Left lung (tissue), 10 donors: ENCODE measurements around the gene AP3S1. TPM values are rescaled to one million over a fixed set of nuclear protein-coding genes. Genes with fewer than 3 reads are reported as not detected.
"Not testable (repeated sequence)": the region's sequence is repeated elsewhere in the genome, so short reads cannot be mapped to it uniquely, and the experiment has no call there.

Experiments
- ATAC-seq: fragments of 200-7000 bp; cut with Tn5 transposase; one replicate; pipeline ENCODE4 v1.9.1; 2020; ENCODE audit warnings: moderate library complexity
- DNase-seq, 4 donors: peaks; one replicate each; pipeline ENCODE4 v3.0.0-alpha.2; 2013 to 2020
- H3K27ac ChIP-seq, 2 donors: fragments of 200-600 bp; sonication (generic) in 1 of 2; one replicate each; pipeline versions ENCODE4 v1.5.0 to v1.8.0; 2020 to 2021
- H3K27me3 ChIP-seq, 2 donors: fragments of 200-600 bp; sonication (generic) in 1 of 2; one replicate each; pipeline versions ENCODE4 v1.5.0 to v1.8.0; 2020 to 2021
- H3K36me3 ChIP-seq, 2 donors: fragments of 200-600 bp; sonication (generic) in 1 of 2; one replicate each; pipeline versions ENCODE4 v1.5.0 to v1.8.0; 2020 to 2021
- H3K4me1 ChIP-seq, 2 donors: fragments of 200-600 bp; one replicate each; pipeline ENCODE4 v1.8.0; 2021
- H3K4me3 ChIP-seq, 2 donors: fragments of 200-600 bp; sonication (generic) in 1 of 2; one replicate each; pipeline versions ENCODE4 v1.5.0 to v1.8.0; 2020 to 2021; ENCODE audit warnings: mild to moderate bottlenecking in 1 of 2
- H3K9me3 ChIP-seq, 2 donors: fragments of 200-600 bp; sonication (generic) in 1 of 2; one replicate each; pipeline versions ENCODE4 v1.5.0 to v1.8.0; 2020 to 2021
- intact Hi-C, 2 donors: fragments of 100-400 bp; cut with DNase I; formaldehyde crosslinking; loops; one replicate each; pipeline versions ENCODE4 v1.11.2 to v1.14.2; 2022
- polyA plus RNA-seq, 6 donors: library from polyadenylated mRNA; unstranded; fragments of 120-200 nt; gene quantifications; one replicate each; pipeline ENCODE4 v1.2.1, GENCODE V29; 2013; ENCODE audit not compliant: insufficient read length in 6 of 6
- total RNA-seq, 2 donors: library from RNA; stranded (reverse); fragmentation: NEBNext Ultra II Directional; extraction: Animal tissue kit (Norgen Biotek cat#: 25700); gene quantifications; one replicate each; pipeline ENCODE4 v1.2.1, GENCODE V29; 2021
- TF ChIP-seq, protein P1 (sequence below), 2 donors: fragments of 200-600 bp; sonication (generic) in 1 of 2; IDR thresholded peaks; one replicate each; pipeline versions ENCODE4 v1.5.0 to v1.8.0; 2021; ENCODE audit warnings: antibody characterized with exemption in 2 of 2
- donor health status: DM: no; HTN: yes; CAD: no.
- donor health status: DM: no; HTN: no; CAD: no.

AP3S1 gene
- total and polyA plus RNA-seq, 8 donors, result 77.1 to 149 (median 132) TPM

DNA sequence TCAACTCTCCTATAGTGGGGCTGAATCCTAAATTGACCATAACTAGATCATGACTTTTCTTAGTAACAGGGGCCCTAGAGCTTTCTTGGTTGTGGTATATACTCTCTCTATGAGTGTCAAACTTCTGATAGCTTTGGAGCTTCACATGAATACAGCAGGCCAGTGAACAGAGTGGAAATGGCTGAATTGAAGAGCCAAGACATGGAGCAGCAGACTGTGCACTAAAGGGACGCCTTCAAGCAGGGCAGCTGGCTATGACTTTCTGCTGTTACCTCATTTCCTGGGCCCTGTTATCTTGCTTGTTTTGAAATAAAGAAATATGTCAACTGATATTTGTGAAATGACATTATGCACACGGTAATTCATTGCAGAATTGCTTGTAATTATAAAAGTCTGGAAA is 41.6 kb upstream of the AP3S1 start:
- Histone ChIP-seq H3K9me3 (no peaks in the 10 kb centered on the region), H3K4me1 (no peaks in the 10 kb centered on the region), H3K27ac (no peak overlapping the region), H3K4me3 (no peak overlapping the region), H3K27me3 (no peaks in the 10 kb centered on the region), H3K36me3 (no peaks in the 10 kb centered on the region)
- TF ChIP-seq, protein P1, sequence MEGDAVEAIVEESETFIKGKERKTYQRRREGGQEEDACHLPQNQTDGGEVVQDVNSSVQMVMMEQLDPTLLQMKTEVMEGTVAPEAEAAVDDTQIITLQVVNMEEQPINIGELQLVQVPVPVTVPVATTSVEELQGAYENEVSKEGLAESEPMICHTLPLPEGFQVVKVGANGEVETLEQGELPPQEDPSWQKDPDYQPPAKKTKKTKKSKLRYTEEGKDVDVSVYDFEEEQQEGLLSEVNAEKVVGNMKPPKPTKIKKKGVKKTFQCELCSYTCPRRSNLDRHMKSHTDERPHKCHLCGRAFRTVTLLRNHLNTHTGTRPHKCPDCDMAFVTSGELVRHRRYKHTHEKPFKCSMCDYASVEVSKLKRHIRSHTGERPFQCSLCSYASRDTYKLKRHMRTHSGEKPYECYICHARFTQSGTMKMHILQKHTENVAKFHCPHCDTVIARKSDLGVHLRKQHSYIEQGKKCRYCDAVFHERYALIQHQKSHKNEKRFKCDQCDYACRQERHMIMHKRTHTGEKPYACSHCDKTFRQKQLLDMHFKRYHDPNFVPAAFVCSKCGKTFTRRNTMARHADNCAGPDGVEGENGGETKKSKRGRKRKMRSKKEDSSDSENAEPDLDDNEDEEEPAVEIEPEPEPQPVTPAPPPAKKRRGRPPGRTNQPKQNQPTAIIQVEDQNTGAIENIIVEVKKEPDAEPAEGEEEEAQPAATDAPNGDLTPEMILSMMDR (IDR thresholded peaks at IDR 0.05), result no peak
- intact Hi-C loops, result no loop called here
- ATAC-seq, result no peak
- no peak for DNase-seq

DNA sequence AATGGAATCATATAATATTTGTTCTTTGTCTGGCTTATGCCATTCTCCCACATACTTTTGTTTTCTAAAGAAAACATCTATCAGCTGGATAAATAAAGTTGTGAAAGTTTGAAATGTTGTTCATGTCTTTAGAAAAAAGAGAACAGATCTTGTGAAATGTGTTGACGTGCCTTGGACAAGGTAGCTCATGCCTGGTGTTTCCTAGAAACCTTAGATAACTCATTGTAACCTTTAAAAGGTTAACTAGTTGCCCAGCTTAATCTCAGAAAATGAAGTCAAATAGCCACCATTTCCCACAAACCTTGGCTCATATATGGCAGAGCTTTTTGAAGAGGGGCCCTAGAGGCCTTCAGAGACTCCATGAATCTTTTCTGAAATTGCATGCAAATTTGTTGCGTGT is 40.6 kb upstream of the AP3S1 start:
- Histone ChIP-seq H3K27me3 (no peaks in the 10 kb centered on the region), H3K4me3 (no peak overlapping the region), H3K9me3 (no peaks in the 10 kb centered on the region), H3K36me3 (no peaks in the 10 kb centered on the region), H3K4me1 (no peaks in the 10 kb centered on the region), H3K27ac (no peak overlapping the region)
- intact Hi-C loops, result no loop called here
- TF ChIP-seq, protein P1 (IDR thresholded peaks at IDR 0.05), result no peak
- no peak for ATAC-seq
- DNase-seq, result no peak

DNA sequence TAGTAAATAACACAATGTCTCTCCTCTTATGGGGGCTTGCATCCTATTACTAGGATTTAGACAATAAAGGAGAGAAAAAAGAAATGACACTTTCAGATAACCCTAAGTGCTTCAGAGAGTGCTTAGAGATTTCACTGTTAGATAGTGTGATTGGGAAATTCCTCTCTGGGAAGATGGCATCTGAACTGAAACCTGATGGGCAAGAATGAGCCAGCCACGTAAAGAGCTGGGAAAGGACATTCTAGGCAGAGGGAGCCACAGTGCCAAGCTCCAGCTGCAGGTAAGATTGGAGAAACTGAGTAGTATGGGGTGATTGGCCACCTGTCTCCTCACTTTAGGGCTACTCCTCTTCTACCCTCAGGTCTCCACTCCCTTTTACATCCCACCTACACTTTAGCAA is 39.8 kb upstream of the AP3S1 start:
- ATAC-seq (no peak), DNase-seq (no peak)
- H3K4me1 ChIP-seq, result no peaks in the 10 kb centered on the region
- no peaks in the 10 kb centered on the region for H3K9me3 ChIP-seq
- H3K27me3 ChIP-seq, result no peaks in the 10 kb centered on the region
- no peak overlapping the region for H3K4me3 ChIP-seq
- no peak overlapping the region for H3K27ac ChIP-seq
- H3K36me3 ChIP-seq, result no peaks in the 10 kb centered on the region
- intact Hi-C loops, result no loop called here
- TF ChIP-seq, protein P1 (IDR thresholded peaks at IDR 0.05), result no peak

DNA sequence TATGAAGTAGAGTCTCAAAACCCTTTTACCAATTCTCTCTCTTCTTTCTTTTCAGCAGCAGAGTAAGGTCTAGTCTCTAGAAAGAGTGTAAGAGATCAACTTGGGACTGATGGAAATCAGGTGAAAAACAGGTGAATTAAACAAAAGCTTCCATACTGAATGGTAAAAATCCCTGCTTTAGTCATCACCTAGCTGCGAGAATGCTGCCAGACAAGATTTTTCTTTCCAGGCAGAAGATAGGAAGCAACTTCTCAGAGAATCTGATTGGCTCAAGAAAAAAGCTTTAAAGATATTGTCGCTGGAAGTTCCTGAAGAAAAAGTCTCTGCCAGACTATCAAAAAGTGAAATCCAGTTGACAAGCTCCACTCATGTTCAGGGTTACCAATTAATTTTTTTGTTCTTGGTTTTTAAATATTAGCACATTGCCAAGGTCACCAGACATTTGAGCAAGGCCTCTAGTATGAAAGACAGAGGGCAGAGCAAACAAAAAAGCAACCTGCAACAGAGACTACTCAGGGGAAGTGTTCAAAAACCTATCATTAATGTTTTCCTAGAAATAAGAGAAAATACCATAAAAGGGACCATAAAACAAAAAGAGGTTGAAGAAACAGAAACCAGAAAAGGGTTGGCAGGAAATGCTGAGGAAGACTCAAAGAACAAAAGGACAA is 34.6 kb upstream of the AP3S1 start:
- no peaks in the 10 kb centered on the region for H3K9me3 ChIP-seq
- TF ChIP-seq, protein P1 (IDR thresholded peaks at IDR 0.05), result no peak
- intact Hi-C loops, result no loop called here
- ATAC-seq (no peak), DNase-seq (no peak)
- H3K4me3 ChIP-seq, result no peak overlapping the region
- peaks cover 0 to 2% of the 10 kb centered on the region in 2 donors for H3K27me3 ChIP-seq
- H3K4me1 ChIP-seq, result no peaks in the 10 kb centered on the region
- no peak overlapping the region for H3K27ac ChIP-seq
- H3K36me3 ChIP-seq, result no peaks in the 10 kb centered on the region

DNA sequence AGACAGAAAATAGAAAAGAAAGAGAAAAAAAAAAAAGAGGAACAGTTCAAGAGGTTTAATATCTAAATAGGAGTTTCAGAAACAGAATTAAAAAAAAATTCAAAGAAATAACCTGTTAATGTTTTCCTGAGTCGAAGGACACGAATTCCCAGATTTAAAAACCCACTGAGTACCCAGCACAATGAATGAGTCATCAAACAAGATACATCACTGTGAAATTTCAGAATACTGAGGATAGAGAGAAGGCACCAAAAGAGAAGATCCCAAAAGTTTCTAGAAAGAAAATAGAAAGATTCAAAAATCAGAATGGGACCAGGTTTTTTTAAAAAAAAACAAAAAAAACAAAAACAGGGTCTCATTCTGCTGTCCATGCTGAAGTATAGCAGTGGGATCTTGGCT is 34.1 kb upstream of the AP3S1 start:
- H3K4me3 ChIP-seq, result no peak overlapping the region
- intact Hi-C loops, result no loop called here
- ATAC-seq (no peak), DNase-seq (no peak)
- no peak overlapping the region for H3K27ac ChIP-seq
- peaks cover 0 to 7% of the 10 kb centered on the region in 2 donors for H3K27me3 ChIP-seq
- no peaks in the 10 kb centered on the region for H3K4me1 ChIP-seq
- TF ChIP-seq, protein P1 (IDR thresholded peaks at IDR 0.05), result no peak
- no peaks in the 10 kb centered on the region for H3K36me3 ChIP-seq
- no peaks in the 10 kb centered on the region for H3K9me3 ChIP-seq

DNA sequence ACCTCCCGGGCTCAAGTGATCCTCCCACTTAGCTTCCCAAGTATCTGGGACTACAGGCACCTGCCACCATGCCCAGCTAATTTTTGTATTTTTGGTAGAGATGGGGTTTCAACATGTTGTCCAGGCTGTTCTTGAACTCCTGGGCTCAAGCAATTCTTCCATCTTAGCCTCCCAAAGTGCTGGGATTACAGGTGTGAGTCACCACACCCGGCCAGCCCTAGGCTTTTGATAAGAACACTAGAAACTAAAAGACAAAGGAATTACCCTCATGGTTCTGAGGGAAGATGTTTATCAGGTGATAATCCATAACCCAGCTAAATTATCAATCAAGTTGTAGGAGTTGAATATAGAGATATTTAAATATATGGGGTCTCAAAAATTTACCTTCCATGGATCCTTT is 33.7 kb upstream of the AP3S1 start:
- ATAC-seq, result not testable (repeated sequence)

More for the DNA sequence above, 33.7 kb upstream of the AP3S1 start:
- intact Hi-C loops, H3K36me3 ChIP-seq, H3K4me3 ChIP-seq, H3K9me3 ChIP-seq, H3K4me1 ChIP-seq, DNase-seq, H3K27ac ChIP-seq: not testable (repeated sequence)
- H3K27me3 ChIP-seq, result peaks cover 0 to 11% of the 10 kb centered on the region in 2 donors
